ENCODE results near the gene ADORA2B.
"Not testable (repeated sequence)": the region's sequence is repeated elsewhere in the genome, so short reads cannot be mapped to it uniquely, and the experiment has no call there.

Gene ADORA2B

DNA sequence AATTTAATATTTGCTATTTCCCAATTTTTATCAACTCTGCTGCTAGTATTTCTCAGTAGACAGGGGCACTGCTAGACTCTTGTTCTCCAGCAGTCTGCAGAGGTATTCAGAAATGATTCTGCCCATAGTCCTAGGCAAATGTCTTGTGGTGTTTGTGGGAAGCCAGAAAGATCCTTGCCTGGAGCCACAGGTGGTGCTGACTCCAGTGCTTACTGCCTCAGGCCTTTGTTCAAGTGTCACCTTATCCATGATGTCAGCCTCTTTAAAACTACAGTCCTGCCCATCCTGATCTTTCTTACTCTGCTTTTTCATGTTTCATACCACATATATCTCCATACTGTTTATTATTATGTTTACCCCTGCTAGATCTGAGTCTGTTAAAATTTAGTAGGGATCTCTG lies 28.1 kb downstream of the ADORA2B start:
- no peak overlapping the region for H3K4me3 ChIP-seq (ENCODE audit: low read depth, low read length)
- no peak for DNase-seq (ENCODE audit: low read depth)

GRCh38 chr17:15973834-15974233 lies 28.9 kb downstream of the ADORA2B start:
- no peak overlapping the region for H3K4me3 ChIP-seq (ENCODE audit: low read depth, low read length)
- no peak for DNase-seq (ENCODE audit: low read depth)

GRCh38 chr17:15977894-15978293 lies 33.0 kb downstream of the ADORA2B start:
- H3K4me3 ChIP-seq (ENCODE audit: low read depth, low read length), result no peak overlapping the region
- no peak for DNase-seq (ENCODE audit: low read depth)

- DNase-seq (ENCODE audit: low read depth), result no peak
- no peak overlapping the region for H3K4me3 ChIP-seq (ENCODE audit: low read depth, low read length)
These were observed 33.7 kb downstream of the ADORA2B start for GRCh38 chr17:15978606-15979005.

- H3K4me3 ChIP-seq (ENCODE audit: low read depth, low read length); DNase-seq (ENCODE audit: low read depth): not testable (repeated sequence)
These were observed 34.1 kb downstream of the ADORA2B start for GRCh38 chr17:15979013-15979412.

GRCh38 chr17:15981208-15981607 lies 36.3 kb downstream of the ADORA2B start:
- no peak overlapping the region for H3K4me3 ChIP-seq (ENCODE audit: low read depth, low read length)
- no peak for DNase-seq (ENCODE audit: low read depth)

DNA sequence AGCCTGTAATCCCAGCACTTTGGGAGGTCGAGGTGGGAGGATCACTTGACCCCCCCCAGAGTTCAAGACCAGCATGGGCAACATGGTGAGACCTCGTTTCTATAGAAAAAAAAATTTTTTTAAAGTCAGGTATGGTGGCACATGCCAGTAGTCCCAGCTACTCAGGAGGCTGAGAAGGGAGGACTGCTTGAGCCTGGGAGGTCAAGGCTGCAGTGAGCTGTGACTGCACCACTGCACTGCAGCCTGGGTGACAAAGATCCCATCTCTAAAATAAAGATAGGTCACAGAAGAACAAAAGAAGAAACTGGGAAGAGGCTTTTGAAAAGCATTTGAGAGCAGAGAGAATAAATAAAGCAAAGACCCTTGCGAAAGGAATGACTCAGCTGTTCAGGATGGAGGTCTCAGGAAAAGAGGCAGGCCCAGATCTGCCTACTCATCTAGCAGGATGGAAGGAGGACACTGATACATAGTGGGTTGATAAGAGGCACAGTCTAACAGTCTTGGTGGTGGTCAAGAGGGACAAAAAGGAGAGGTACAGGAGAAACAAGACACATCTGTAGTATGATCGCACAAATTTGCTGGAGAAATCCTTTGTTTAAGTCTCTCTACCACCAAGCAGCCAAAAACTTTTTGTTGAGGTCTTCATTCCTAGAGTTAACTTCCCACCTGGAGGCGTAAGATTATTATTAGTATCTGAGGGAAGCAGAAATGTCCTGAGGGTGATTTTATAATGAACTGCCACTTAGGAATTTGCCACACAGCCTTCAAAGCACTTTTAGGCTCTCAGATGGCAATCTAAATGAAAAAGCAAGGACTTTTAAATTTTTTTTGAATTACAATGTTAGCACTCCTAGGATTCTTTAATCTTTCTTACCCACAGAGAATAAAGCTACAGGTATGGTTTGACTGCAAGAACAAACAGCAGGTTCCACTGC lies 37.0 kb downstream of the ADORA2B start:
- DNase-seq (ENCODE audit: low read depth), result peak; percentile 46
- H3K4me3 ChIP-seq (ENCODE audit: low read depth, low read length), result no peak overlapping the region

DNA sequence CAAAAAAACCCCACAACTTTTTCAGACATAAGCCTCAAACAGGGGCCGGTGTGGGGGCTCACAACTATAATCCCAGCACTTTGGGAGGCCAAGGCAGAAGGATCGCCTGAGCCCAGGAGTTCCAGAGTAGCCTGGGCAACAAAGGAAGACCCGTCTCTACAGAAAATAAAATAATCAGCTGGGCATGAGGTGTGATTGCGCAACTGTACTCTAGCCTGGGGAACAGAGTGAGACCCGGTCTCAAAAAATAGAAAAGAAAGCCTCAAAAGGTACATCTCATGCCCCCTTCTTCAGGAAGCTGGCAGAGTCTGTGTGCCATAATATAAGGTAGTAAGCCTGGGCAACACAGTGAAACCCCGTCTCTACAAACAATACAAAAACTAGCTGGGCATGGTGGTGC lies 51.4 kb downstream of the ADORA2B start:
- DNase-seq (ENCODE audit: low read depth), result no peak
- no peak overlapping the region for H3K4me3 ChIP-seq (ENCODE audit: low read depth, low read length)

DNA sequence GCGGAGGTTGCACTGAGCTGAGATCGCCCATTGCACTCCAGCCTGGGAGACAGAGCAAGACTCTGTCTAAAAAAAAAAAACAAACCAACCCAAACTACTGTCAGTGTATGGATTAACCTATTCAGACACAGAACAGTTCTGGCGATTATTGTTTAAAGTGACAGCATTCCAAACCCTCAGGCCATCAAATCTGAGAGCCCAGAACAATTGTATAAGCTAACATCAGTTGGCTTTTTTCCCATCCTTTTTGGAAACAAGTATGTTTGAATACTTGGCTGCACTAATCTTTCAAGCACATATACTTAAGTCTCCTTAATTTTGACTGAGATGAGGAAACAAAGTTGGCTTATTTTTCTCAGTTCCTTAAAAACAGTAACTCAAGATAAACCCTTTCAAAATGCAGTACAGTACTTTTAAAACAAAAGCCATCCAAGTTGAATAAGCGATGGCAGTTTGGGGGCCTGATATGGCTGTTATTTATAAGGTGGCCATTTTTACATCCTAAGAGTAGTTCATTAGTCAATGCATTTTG lies 53.2 kb downstream of the ADORA2B start:
- DNase-seq (ENCODE audit: low read depth), result no peak
- H3K4me3 ChIP-seq (ENCODE audit: low read depth, low read length), result no peak overlapping the region

DNA sequence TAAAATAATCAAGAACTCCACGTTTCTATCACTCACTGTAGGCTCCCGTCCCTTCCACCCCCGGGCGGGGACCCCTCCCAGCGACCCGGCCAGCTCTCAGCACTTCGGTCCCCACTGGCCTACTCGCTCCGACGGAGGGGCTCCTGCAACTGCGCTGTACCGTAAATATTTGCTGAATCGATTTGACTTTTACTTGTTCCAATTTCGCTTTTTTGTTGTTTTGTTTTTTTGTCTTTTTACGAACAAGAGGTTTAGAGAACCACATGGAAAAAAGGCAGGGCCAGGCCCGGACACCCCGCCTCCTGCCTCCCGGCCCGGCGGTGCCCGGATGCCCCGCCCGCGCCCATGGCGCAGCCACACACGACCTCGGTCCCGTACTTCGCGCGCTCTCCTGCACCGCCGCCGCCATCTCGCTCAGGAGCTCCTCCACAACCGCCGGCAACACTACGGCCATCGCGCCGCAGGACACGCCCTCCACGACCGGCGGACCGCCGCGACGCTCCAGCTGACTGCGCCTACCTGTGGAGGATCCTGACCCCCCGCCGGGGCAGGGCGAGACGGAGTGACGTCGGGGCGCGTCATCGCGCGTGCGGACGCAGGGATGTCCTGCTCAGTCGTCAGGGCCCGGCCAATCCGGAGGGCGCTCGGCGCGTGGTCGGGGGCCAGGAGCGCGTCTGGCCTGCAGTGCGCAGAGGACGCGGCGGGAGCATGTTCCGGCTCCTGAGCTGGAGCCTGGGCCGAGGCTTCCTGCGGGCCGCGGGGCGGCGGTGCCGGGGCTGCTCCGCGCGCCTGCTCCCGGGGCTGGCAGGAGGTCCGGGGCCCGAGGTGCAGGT lies 54.4 kb downstream of the ADORA2B start, which contains the start of the genes TTC19 and ZSWIM7:
Gene TTC19 (plus strand): TSS at position 684 of the 833 bp plus-strand sequence. CDS start 25 bp downstream, at position 709.
Gene ZSWIM7 (minus strand): TSS at position 564 of the 833 bp plus-strand sequence. CDS start 110 bp downstream, at position 454.
- H3K4me3 ChIP-seq (ENCODE audit: low read depth, low read length), result peak within 1 kb of the TSS; percentile 82
- peak; percentile 83 for DNase-seq (ENCODE audit: low read depth)

DNA sequence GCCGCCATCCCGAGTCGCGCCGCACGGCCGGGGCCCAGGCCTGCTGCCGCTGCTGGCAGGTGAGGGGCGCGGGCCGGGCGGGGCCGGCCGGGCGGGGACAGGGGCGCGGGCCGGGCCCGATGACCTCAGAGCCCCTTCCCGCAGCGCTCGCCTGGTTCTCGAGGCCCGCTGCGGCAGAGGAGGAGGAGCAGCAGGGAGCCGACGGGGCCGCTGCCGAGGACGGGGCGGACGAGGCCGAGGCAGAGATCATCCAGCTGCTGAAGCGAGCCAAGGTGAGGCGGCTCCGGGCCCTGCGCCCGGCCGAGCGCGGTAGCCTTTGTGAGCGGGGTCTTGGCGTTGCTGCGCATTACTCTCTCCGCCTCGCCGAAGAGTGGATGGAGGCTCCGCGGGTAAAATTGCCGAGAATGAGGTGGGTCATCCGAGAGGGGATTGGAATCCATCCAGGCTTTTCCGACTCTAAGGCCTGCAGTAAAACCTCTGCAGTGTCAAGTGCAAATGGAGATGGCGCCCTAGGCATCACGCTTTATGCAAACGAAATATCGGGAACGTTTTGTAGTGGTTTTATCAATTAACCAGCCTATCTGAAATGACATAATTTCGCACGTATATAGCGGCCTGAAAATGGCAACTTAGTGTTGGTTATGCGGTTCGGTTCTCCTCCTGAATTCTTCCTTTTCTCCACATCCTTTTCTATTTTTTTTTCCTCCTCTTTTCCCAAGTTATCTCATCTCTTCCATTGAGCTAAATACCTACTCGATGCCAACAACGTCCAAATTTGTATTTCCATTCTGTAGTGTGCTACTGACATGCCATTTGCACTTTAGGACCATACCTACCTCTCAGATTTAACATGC lies 55.3 kb downstream of the ADORA2B start:
- no peak for DNase-seq (ENCODE audit: low read depth)
- peak overlapping the region; percentile 82 for H3K4me3 ChIP-seq (ENCODE audit: low read depth, low read length)

DNA sequence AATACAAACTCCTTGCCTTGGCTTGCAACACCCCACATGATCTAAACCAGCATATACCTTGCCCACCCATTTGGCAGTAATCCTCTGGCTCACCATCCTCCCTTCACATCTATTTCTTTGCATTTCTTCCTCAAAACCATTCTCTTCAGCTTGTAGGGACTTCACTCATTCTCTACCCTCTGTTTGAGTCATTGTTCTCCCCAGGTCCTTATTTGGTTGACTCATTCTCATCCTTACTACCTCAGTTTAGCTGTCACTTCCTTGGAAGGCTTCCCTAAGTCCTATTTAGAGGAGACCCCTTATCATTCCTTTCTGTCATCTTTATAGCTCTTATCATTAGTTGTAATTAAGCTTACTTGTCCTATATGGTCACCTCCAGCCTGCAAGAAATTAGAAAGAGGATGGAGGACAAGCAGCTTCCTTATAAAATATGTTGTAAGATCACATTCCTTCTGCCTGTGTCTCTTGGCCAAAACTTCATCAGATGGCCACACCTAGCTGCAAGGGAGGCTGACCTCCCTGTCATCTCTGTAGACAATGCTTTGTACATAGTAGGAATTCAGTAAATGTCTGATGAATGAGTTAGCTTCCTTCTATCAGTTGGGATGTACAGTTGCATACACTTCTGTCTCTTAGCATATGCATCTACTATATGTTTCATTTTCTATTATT lies 56.4 kb downstream of the ADORA2B start:
- no peak overlapping the region for H3K4me3 ChIP-seq (ENCODE audit: low read depth, low read length)
- DNase-seq (ENCODE audit: low read depth), result no peak

DNA sequence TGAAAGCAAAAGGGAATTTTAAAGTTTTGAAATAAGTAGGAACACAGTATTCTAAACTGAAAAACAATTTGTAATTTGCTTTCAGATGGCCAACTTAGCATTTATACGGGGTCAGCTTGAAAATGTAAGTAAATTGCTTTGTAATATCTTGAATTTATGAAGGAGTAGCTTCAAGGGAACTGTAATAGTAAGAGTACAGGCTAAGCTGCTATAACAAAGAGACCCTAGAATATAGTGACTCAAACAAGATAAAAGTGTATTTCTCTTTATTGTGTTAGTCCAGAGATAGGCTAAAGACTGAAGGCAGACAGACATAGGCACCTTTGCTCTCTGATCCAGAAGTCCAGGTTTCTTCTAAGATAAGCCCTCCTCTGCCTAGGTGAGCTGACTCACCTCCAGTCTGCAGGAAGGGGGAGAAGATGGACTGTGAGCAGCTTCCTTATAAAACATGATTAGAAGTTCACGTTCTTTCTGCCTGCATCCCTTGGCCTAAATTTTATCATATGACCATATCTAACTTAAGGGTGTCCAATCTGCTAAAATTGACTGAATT lies 57.9 kb downstream of the ADORA2B start:
- H3K4me3 ChIP-seq (ENCODE audit: low read depth, low read length), result no peak overlapping the region

GRCh38 chr17:16003841-16004240 lies 58.9 kb downstream of the ADORA2B start:
- no peak for DNase-seq (ENCODE audit: low read depth)

More for the DNA sequence above, 57.9 kb downstream of the ADORA2B start:
- no peak for DNase-seq (ENCODE audit: low read depth)

GRCh38 chr17:16005636-16006035 lies 60.7 kb downstream of the ADORA2B start:
- no peak overlapping the region for H3K4me3 ChIP-seq (ENCODE audit: low read depth, low read length)
- no peak for DNase-seq (ENCODE audit: low read depth)

More at GRCh38 chr17:16003841-16004240, 58.9 kb downstream of the ADORA2B start:
- H3K4me3 ChIP-seq (ENCODE audit: low read depth, low read length), result no peak overlapping the region

- DNase-seq (ENCODE audit: low read depth), result no peak
- no peak overlapping the region for H3K4me3 ChIP-seq (ENCODE audit: low read depth, low read length)
These were observed 62.5 kb downstream of the ADORA2B start for GRCh38 chr17:16007439-16007838.

GRCh38 chr17:16013943-16014407 lies 69.0 kb downstream of the ADORA2B start:
- peak; percentile 58 for DNase-seq (ENCODE audit: low read depth)

GRCh38 chr17:16019347-16019746 lies 74.4 kb downstream of the ADORA2B start:
- no peak for DNase-seq (ENCODE audit: low read depth)
- H3K4me3 ChIP-seq (ENCODE audit: low read depth, low read length), result no peak overlapping the region

More at GRCh38 chr17:16013943-16014407, 69.0 kb downstream of the ADORA2B start:
- H3K4me3 ChIP-seq (ENCODE audit: low read depth, low read length), result no peak overlapping the region
